Measurements from ENCODE around the gene OR52K2. TPM values are rescaled to one million over a fixed set of nuclear protein-coding genes. Genes with fewer than 3 reads are reported as not detected.

OR52K2 gene
- not detected in 5 replicates for total RNA-seq (2022; extraction: Qiagen RNA extraction; ENCODE audit: low read depth)

GRCh38 chr11:4448995-4449394, at the start of gene OR52K2:
Gene OR52K2, plus strand, starts transcription at chr11:4449295. Its CDS starts 45 bp downstream, at chr11:4449340.

GRCh38 chr11:4482445-4482844, 33.4 kb downstream of the OR52K2 start, which contains the start of gene OR52K1:
Gene OR52K1, plus strand, starts transcription at chr11:4482646. Its CDS starts 6,255 bp downstream, at chr11:4488901.

Other genes with a start within 250 kb of the OR52K2 start
- gene OR52B4, start 80.9 kb upstream of the OR52K2 start, total RNA-seq (2022; extraction: Qiagen RNA extraction; ENCODE audit: low read depth), result not detected in 5 replicates
- 20.5 to 26.1 TPM (median 23.1 TPM) in 5 replicates for gene TRIM21, start 55.6 kb upstream of the OR52K2 start, total RNA-seq (2022; extraction: Qiagen RNA extraction; ENCODE audit: low read depth)
- not detected in 5 replicates for gene OR52K1, start 33.4 kb downstream of the OR52K2 start, total RNA-seq (2022; extraction: Qiagen RNA extraction; ENCODE audit: low read depth)
- gene OR52M1, start 95.9 kb downstream of the OR52K2 start, total RNA-seq (2022; extraction: Qiagen RNA extraction; ENCODE audit: low read depth), result not detected in 5 replicates
- not detected in 5 replicates for gene OR52I2, start 132.4 kb downstream of the OR52K2 start, total RNA-seq (2022; extraction: Qiagen RNA extraction; ENCODE audit: low read depth)
- gene OR52I1, start 144.7 kb downstream of the OR52K2 start, total RNA-seq (2022; extraction: Qiagen RNA extraction; ENCODE audit: low read depth), result not detected in 5 replicates
- gene TRIM68, start 158.9 kb downstream of the OR52K2 start, total RNA-seq (2022; extraction: Qiagen RNA extraction; ENCODE audit: low read depth), result 8.2 to 10.8 TPM (median 9.7 TPM) in 5 replicates
- gene OR51D1, start 188.2 kb downstream of the OR52K2 start, total RNA-seq (2022; extraction: Qiagen RNA extraction; ENCODE audit: low read depth), result not detected in 5 replicates
- not detected in 5 replicates for gene OR51E1, start 194.7 kb downstream of the OR52K2 start, total RNA-seq (2022; extraction: Qiagen RNA extraction; ENCODE audit: low read depth)
- gene OR51E2, start 248.6 kb downstream of the OR52K2 start, total RNA-seq (2022; extraction: Qiagen RNA extraction; ENCODE audit: low read depth), result not detected in 5 replicates